HL-60 (cell line): Measurements from ENCODE around the gene PKD1.

Experiments
- CTCF ChIP-seq: IDR thresholded peaks from one replicate; pipeline ENCODE4 v1.5.1; 2011; ENCODE audit warnings: low read length, control low read depth, inconsistent platforms; ENCODE audit not compliant: insufficient read depth
- POLR2AphosphoS5 ChIP-seq: IDR thresholded peaks from 2 replicates; pipeline ENCODE4 v1.6.1; 2012; ENCODE audit warnings: low read depth
- TF ChIP-seq, protein P1 (sequence below): IDR thresholded peaks from 2 replicates; pipeline ENCODE4 v1.6.1; 2012; ENCODE audit warnings: low read depth; ENCODE audit not compliant: insufficient replicate concordance

DNA sequence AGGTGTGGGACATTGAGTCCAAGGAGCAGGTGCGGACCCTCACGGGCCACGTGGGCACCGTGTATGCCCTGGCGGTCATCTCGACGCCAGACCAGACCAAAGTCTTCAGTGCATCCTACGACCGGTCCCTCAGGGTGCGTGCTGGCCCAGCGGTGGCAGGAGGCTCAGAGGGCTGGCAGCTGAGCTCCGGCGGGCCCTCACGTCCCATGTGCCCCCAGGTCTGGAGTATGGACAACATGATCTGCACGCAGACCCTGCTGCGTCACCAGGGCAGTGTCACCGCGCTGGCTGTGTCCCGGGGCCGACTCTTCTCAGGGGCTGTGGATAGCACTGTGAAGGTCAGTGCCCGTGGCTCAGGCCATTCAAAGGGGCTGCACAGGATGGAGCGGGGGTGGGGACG, 40.3 kb upstream of the PKD1 start:
- no peak for TF ChIP-seq CTCF
- no peak for TF ChIP-seq POLR2AphosphoS5
- TF ChIP-seq, protein P1, sequence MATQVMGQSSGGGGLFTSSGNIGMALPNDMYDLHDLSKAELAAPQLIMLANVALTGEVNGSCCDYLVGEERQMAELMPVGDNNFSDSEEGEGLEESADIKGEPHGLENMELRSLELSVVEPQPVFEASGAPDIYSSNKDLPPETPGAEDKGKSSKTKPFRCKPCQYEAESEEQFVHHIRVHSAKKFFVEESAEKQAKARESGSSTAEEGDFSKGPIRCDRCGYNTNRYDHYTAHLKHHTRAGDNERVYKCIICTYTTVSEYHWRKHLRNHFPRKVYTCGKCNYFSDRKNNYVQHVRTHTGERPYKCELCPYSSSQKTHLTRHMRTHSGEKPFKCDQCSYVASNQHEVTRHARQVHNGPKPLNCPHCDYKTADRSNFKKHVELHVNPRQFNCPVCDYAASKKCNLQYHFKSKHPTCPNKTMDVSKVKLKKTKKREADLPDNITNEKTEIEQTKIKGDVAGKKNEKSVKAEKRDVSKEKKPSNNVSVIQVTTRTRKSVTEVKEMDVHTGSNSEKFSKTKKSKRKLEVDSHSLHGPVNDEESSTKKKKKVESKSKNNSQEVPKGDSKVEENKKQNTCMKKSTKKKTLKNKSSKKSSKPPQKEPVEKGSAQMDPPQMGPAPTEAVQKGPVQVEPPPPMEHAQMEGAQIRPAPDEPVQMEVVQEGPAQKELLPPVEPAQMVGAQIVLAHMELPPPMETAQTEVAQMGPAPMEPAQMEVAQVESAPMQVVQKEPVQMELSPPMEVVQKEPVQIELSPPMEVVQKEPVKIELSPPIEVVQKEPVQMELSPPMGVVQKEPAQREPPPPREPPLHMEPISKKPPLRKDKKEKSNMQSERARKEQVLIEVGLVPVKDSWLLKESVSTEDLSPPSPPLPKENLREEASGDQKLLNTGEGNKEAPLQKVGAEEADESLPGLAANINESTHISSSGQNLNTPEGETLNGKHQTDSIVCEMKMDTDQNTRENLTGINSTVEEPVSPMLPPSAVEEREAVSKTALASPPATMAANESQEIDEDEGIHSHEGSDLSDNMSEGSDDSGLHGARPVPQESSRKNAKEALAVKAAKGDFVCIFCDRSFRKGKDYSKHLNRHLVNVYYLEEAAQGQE = no peak
